Activated T-helper 2 cell treated with anti-CD3 and anti-CD28 coated beads, Interferon-gamma antibody, Interleukin-2, Interleukin-4, amounts not matched to agents 10 μg/mL and 5 μg/mL and 100 μg/mL, durations not matched to agents 14 hours and 24 hours and 36 hours (primary cell): ENCODE data around the gene ASB15. TPM values are rescaled to one million over a fixed set of nuclear protein-coding genes. Genes with fewer than 3 reads are reported as not detected.

ENCODE experiments used
- DNase-seq: peaks from one replicate; pipeline ENCODE4 v3.0.0; 2021; ENCODE audit warnings: low spot score
- H3K27ac Mint-ChIP-seq: one replicate; pipeline ENCODE4 v1.8.0; 2021; ENCODE audit warnings: mixed read lengths
- H3K27me3 Mint-ChIP-seq: one replicate; pipeline ENCODE4 v1.8.0; 2021; ENCODE audit warnings: low read depth, mixed read lengths
- H3K36me3 Mint-ChIP-seq: one replicate; pipeline ENCODE4 v1.8.0; 2021; ENCODE audit warnings: low read depth, mixed read lengths
- H3K4me1 Mint-ChIP-seq: one replicate; pipeline ENCODE4 v1.8.0; 2021; ENCODE audit warnings: low read depth, mixed read lengths
- H3K4me3 Mint-ChIP-seq: one replicate; pipeline ENCODE4 v1.8.0; 2021; ENCODE audit warnings: low read depth, mild to moderate bottlenecking, moderate library complexity, mixed read lengths
- H3K9me3 Mint-ChIP-seq: one replicate; pipeline ENCODE4 v1.8.0; 2021; ENCODE audit warnings: mixed read lengths
- intact Hi-C: fragments of 100-400 bp; cut with micrococcal nuclease; formaldehyde crosslinking; loops from one replicate; pipeline ENCODE4 v1.15.1; 2023
- total RNA-seq: library from RNA; stranded (reverse); gene quantifications from 2 replicates; pipeline ENCODE4 v1.2.3, GENCODE V29; 2022

The ASB15 gene
- total RNA-seq, 1 donor from 2014 or later = not detected

DNA sequence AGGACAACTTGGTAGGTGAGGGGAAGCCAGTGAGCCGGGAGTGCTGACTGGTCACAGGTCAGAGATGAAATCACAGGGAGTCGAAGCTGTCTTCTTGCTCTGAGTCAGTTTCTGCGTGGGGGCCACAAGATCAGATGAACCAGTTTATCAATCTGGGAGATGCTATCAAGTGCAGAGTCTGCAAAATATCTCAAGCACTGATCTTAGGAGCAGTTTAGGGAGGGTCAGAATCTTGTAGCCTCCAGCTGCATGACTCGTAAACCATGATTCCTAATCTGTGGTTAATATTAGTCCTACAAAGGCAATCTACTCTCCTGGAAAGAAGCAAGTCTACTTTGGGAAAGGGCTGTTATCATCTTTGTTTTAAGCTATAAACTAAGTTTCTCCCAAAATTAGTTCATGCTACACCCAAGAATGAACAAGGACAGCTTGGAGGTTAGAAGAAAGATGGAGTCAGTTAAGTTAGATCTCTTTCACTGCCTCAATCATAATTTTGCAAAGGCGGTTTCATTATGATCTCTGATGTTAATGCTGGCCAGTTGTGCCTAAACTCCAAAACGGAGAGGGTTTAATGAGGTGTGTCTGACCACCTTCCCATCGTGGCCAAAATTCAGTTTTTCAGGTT is 45.6 kb downstream of the ASB15 start:
- H3K27me3 Mint-ChIP-seq = peaks cover 27% of the 10 kb centered on the region
- DNase-seq = no peak
- no peaks in the 10 kb centered on the region for H3K4me1 Mint-ChIP-seq
- H3K9me3 Mint-ChIP-seq = no peaks in the 10 kb centered on the region
- H3K4me3 Mint-ChIP-seq = no peak overlapping the region
- intact Hi-C loops = no loop called here
- no peaks in the 10 kb centered on the region for H3K36me3 Mint-ChIP-seq
- H3K27ac Mint-ChIP-seq = no peak overlapping the region

DNA sequence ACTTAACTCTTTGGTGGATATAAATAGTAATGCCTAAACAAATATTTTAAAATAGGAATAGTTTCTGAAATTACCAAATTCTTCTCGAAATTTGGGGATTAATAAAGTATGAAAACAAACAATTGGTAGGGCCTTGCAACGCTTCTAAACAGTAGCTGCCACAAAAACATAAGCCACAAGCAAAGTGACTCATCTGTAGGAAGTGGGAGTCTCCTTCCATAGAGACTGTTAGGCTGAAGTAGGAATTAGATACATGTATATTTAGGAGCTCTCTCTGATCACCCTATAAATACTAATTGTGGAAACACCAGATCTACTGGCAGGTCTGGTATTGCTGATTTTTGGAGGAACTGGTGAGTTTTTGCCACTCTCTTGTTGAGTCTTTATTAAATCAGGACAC is 48.3 kb downstream of the ASB15 start:
- Mint-ChIP-seq H3K4me3 (no peak overlapping the region), H3K9me3 (no peaks in the 10 kb centered on the region), H3K27ac (no peak overlapping the region), H3K4me1 (no peaks in the 10 kb centered on the region), H3K36me3 (no peaks in the 10 kb centered on the region), H3K27me3 (peaks cover 9% of the 10 kb centered on the region)
- intact Hi-C loops = no loop called here
- DNase-seq = no peak

DNA sequence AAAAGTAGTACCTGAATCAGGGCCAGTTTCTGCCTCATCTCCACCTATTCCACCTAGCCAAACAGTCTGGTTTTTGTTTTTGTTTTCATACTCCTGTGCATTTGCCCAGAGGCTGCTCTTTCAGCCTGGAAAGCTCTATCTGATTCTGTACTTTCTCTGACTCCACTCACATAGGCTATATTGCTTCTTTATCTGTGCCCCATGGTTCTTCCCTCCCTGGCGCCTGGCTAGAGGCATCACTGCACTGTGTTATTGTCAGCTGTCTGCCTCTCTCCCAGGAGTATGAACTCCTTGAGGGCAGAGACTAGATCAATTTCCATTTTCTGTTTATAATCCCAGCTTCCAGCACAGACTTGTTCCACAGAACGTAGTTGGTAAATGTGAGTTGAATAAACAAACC is 49.0 kb downstream of the ASB15 start:
- peaks cover 6% of the 10 kb centered on the region for H3K27me3 Mint-ChIP-seq
- DNase-seq = no peak
- no peaks in the 10 kb centered on the region for H3K9me3 Mint-ChIP-seq
- no peak overlapping the region for H3K27ac Mint-ChIP-seq
- no peaks in the 10 kb centered on the region for H3K36me3 Mint-ChIP-seq
- H3K4me3 Mint-ChIP-seq = no peak overlapping the region
- H3K4me1 Mint-ChIP-seq = no peaks in the 10 kb centered on the region
- intact Hi-C loops = no loop called here

DNA sequence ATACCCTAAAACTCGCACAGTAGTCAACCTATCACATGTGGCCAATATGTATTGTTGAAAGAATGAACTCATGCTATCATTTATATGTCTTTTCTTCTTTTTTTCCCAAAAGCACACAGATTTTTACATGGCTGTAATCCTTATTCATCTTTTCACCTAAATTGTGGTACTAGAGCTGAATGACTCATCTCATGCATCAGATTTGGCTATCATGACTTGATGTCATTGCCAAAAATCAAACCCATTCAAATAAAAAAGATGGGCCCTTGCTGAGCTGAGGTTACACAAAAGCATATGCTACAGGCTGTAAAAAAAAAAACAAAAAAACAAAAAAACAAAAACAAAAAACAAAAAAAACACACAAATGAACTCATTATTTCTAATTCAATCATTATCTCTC is 50.8 kb downstream of the ASB15 start:
- no peak overlapping the region for H3K4me3 Mint-ChIP-seq
- no peak overlapping the region for H3K27ac Mint-ChIP-seq
- DNase-seq = no peak
- H3K4me1 Mint-ChIP-seq = no peaks in the 10 kb centered on the region
- no peaks in the 10 kb centered on the region for H3K9me3 Mint-ChIP-seq
- H3K27me3 Mint-ChIP-seq = peaks cover 6% of the 10 kb centered on the region
- H3K36me3 Mint-ChIP-seq = no peaks in the 10 kb centered on the region
- intact Hi-C loops = no loop called here

DNA sequence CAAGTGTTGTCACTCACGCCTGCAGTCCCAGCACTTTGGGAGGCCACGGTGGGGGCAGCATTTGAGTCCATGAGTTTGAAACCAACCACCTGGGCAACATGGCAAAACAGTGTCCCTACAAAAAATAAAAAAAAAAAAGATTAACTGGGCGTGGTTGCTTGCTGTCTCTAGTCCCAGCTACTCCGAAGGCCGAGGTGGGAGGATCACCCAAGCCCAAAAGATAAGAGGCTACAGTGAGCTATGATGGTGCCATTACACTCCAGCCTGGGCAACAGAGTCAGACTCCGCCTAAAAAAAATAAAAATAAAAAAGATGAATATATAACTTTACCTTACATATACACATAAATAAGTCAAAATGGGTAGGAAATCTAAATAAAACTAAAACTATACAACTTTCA is 51.5 kb downstream of the ASB15 start:
- intact Hi-C loops = no loop called here
- Mint-ChIP-seq H3K27ac (no peak overlapping the region), H3K4me1 (no peaks in the 10 kb centered on the region), H3K27me3 (peaks cover 5% of the 10 kb centered on the region), H3K9me3 (no peaks in the 10 kb centered on the region), H3K36me3 (no peaks in the 10 kb centered on the region), H3K4me3 (no peak overlapping the region)
- no peak for DNase-seq

DNA sequence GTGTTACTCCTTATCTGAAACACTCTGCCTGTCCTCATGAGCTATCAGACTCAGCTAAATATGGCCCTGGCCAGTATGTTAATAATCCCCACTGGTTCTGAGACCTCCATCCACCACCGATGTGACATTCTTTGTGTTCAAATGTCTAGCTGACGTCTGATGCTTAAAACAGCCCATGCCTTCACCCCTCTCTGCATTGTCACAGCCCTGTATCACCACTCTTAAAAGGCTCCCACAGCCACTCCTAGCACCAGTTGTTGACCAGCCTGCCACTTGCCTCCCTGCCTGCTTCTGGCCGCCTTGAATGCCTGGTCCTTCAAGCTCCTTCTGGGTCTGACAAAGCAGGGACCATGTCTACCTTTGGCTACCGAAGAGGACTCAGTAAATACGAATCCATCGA is 54.0 kb downstream of the ASB15 start, which contains the start of gene LMOD2:
Gene LMOD2, plus strand, starts transcription at position 253 of the 400 bp plus-strand sequence. Its CDS starts 98 bp downstream, at position 351.
- Mint-ChIP-seq H3K9me3 (no peaks in the 10 kb centered on the region), H3K4me3 (no peak within 1 kb of the TSS), H3K36me3 (no peaks in the 10 kb centered on the region), H3K27ac (no peak within 1 kb of the TSS), H3K27me3 (peaks cover 4% of the 10 kb centered on the region), H3K4me1 (no peaks in the 10 kb centered on the region)
- intact Hi-C loops = no loop called here
- no peak for DNase-seq

DNA sequence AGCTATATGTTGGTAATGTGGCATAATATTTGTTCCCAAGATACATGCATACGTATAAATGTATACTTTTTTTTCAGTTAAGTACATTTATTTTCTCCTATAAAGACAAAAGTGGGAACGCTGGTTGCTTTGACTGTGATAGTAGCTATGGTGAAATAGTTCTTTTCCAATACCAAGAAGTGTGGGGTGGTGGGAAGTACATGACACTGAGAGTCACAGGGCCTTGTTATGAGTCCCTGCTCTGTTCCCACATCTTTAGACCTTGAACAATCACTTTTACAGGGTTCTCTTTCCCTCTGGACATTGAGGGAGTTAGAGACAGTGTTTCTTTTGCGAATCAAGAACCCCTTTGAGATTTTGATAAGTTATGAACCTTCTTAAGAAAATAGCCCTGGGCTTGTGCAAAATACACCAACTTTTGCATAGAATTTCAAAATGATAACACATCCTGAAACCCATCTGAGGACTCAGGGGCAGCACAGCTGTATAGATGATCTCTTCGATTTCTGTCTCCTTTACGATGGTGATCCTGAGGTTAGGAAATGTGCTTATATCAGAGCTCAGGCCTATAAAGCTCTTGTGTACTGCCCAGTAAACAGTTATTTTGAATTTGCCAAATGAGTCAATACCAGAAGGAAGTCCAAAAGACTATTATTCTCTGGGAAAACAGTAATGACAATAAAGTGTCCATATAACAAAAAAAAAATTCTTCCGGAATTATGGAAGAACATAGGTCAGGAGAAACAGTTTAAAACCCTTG is 55.1 kb downstream of the ASB15 start:
- DNase-seq = no peak
- Mint-ChIP-seq H3K36me3 (no peaks in the 10 kb centered on the region), H3K4me1 (peaks cover 1% of the 10 kb centered on the region), H3K9me3 (no peaks in the 10 kb centered on the region), H3K4me3 (no peak overlapping the region), H3K27me3 (peaks cover 4% of the 10 kb centered on the region), H3K27ac (no peak overlapping the region)
- intact Hi-C loops = no loop called here

DNA sequence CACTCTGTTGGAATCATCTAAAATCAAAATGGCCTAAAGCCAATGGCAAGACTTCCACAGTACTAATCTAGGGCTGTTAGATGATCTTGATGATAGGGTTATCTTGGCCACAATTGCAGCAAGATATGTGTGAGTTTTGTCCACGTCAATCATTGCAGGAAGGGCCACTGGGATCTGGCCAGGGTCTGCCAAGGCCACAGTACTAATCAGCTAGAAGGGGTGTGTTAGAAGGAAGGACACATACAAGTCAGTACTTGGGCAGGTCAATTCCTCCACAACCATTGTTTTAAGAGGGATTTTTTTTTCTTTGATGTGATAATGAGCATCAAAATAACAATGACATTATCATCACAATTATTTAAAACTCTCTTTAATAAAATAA is 55.7 kb downstream of the ASB15 start:
- no peak for DNase-seq
- peaks cover 4% of the 10 kb centered on the region for H3K27me3 Mint-ChIP-seq
- peaks cover 2% of the 10 kb centered on the region for H3K4me1 Mint-ChIP-seq
- no peak overlapping the region for H3K4me3 Mint-ChIP-seq
- no peaks in the 10 kb centered on the region for H3K9me3 Mint-ChIP-seq
- no peaks in the 10 kb centered on the region for H3K36me3 Mint-ChIP-seq
- intact Hi-C loops = no loop called here
- H3K27ac Mint-ChIP-seq = no peak overlapping the region

DNA sequence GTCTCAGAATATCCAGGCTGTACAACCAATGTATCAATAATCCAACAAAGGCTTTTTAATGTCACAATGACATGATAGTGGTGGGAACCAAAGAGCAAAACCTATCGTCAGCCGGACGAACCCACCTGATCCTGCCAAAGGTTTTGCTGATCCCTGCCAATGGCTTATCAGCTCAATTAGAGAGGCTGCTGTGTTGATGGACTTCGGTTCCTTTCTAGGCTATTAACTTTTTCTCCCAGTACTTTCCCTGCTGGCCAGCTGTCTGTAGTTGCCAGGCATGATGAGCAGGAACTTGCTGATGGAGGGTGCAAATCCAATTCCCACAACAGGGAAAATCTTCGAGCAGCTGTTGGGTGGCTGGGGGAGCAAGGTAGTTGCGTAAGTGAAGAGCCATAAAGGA is 56.4 kb downstream of the ASB15 start:
- Mint-ChIP-seq H3K9me3 (no peaks in the 10 kb centered on the region), H3K27me3 (peaks cover 4% of the 10 kb centered on the region), H3K36me3 (no peaks in the 10 kb centered on the region), H3K27ac (no peak overlapping the region), H3K4me1 (peaks cover 2% of the 10 kb centered on the region), H3K4me3 (no peak overlapping the region)
- intact Hi-C loops = no loop called here
- no peak for DNase-seq

DNA sequence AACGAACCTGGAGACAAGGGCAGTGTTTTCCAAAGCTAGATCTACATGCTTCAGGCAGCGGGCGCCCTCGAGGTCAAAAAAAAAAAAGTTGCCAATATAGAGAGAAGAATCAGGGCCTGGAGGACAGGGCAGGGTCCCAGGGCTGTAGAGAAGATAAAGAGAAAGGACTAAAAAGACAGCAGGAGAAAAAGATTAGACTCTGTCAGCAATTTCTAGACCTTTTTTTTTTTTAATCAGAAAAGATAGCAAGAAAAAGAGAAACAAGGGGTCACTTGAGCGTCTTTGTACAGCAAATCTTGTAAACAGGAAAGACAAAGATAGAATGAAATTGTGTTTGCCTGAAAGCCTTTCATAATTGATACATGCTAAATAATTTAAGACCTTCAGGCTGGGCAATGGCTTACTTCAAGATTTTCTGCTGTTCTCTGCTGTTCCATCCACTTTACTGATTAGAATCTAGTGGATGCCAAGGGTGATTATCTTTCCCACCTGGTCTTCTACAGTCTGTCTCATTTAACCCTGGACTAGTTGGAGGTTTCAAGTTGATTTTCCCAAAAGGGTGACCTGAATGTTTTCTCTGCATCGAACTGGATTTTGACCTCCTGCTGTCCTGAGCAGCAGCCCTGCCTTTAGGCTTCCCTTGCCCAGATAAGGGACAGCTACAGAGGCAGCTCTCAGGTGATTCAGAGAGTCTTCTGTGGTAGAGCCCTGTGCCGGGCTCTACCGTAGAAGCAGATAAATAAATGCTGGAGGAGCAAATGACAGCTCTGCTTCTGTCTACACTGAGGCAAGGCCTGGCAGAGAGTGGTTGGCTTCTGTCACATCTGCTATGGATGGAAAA is 59.1 kb downstream of the ASB15 start:
- Mint-ChIP-seq H3K27me3 (peaks cover 6% of the 10 kb centered on the region), H3K27ac (no peak overlapping the region), H3K36me3 (no peaks in the 10 kb centered on the region), H3K4me1 (peaks cover 2% of the 10 kb centered on the region), H3K4me3 (no peak overlapping the region), H3K9me3 (no peaks in the 10 kb centered on the region)
- intact Hi-C loops = no loop called here
- no peak for DNase-seq

DNA sequence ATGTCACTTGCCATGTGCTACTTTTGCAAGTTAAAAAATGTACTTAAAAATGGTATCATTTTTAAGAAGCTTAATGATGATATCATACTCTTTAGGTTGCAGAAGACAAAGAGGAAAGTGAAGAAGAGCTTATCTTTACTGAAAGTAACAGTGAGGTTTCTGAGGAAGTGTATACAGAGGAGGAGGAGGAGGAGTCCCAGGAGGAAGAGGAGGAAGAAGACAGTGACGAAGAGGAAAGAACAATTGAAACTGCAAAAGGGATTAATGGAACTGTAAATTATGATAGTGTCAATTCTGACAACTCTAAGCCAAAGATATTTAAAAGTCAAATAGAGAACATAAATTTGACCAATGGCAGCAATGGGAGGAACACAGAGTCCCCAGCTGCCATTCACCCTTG is 60.1 kb downstream of the ASB15 start:
- H3K9me3 Mint-ChIP-seq = no peaks in the 10 kb centered on the region
- intact Hi-C loops = no loop called here
- no peak for DNase-seq
- no peak overlapping the region for H3K27ac Mint-ChIP-seq
- H3K27me3 Mint-ChIP-seq = peaks cover 6% of the 10 kb centered on the region
- H3K4me1 Mint-ChIP-seq = peaks cover 2% of the 10 kb centered on the region
- H3K4me3 Mint-ChIP-seq = no peak overlapping the region
- H3K36me3 Mint-ChIP-seq = no peaks in the 10 kb centered on the region

DNA sequence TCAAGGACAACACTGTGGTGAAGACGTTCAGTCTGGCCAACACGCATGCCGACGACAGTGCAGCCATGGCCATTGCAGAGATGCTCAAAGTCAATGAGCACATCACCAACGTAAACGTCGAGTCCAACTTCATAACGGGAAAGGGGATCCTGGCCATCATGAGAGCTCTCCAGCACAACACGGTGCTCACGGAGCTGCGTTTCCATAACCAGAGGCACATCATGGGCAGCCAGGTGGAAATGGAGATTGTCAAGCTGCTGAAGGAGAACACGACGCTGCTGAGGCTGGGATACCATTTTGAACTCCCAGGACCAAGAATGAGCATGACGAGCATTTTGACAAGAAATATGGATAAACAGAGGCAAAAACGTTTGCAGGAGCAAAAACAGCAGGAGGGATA is 60.7 kb downstream of the ASB15 start:
- H3K27me3 Mint-ChIP-seq = peaks cover 6% of the 10 kb centered on the region
- no peak overlapping the region for H3K27ac Mint-ChIP-seq
- DNase-seq = no peak
- intact Hi-C loops = no loop called here
- no peaks in the 10 kb centered on the region for H3K9me3 Mint-ChIP-seq
- no peaks in the 10 kb centered on the region for H3K36me3 Mint-ChIP-seq
- peaks cover 2% of the 10 kb centered on the region for H3K4me1 Mint-ChIP-seq
- no peak overlapping the region for H3K4me3 Mint-ChIP-seq

DNA sequence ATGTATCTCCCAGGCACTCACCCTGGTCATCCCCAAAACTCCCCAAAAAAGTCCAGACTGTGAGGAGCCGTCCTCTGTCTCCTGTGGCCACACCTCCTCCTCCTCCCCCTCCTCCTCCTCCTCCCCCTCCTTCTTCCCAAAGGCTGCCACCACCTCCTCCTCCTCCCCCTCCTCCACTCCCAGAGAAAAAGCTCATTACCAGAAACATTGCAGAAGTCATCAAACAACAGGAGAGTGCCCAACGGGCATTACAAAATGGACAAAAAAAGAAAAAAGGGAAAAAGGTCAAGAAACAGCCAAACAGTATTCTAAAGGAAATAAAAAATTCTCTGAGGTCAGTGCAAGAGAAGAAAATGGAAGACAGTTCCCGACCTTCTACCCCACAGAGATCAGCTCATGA is 61.1 kb downstream of the ASB15 start:
- H3K9me3 Mint-ChIP-seq = no peaks in the 10 kb centered on the region
- peaks cover 2% of the 10 kb centered on the region for H3K4me1 Mint-ChIP-seq
- H3K27ac Mint-ChIP-seq = no peak overlapping the region
- intact Hi-C loops = no loop called here
- H3K4me3 Mint-ChIP-seq = no peak overlapping the region
- no peaks in the 10 kb centered on the region for H3K36me3 Mint-ChIP-seq
- peaks cover 6% of the 10 kb centered on the region for H3K27me3 Mint-ChIP-seq
- DNase-seq = no peak
